Tibial artery (tissue), 4 donors: ENCODE results near the gene ULK4.

ENCODE experiments used
- DNase-seq, 2 donors: peaks; one replicate each; pipeline ENCODE4 v3.0.0-alpha.2; 2019
- H3K27ac ChIP-seq, 2 donors: fragments of 200-600 bp; sonication (generic) in 1 of 2; 1 replicate in 1 of 2; 2 replicates in 1 of 2; pipeline ENCODE4 v1.5.1; 2018 to 2019; ENCODE audit warnings: mild to moderate bottlenecking in 1 of 2
- H3K27me3 ChIP-seq, 2 donors: fragments of 200-600 bp; sonication (generic) in 1 of 2; one replicate each; pipeline versions ENCODE4 v1.5.1 to v1.6.0; 2016 to 2019
- H3K36me3 ChIP-seq, 3 donors: fragments of 200-600 bp; sonication (generic) in 2 of 3; one replicate each; pipeline ENCODE4 v1.5.1; 2016 to 2019; ENCODE audit warnings: mild to moderate bottlenecking in 2 of 3
- H3K4me1 ChIP-seq, 4 donors: fragments of 200-600 bp; sonication (generic) in 2 of 4; 1 replicate in 3 of 4; 2 replicates in 1 of 4; pipeline ENCODE4 v1.5.1; 2016 to 2019
- H3K4me3 ChIP-seq, 2 donors: fragments of 200-600 bp; sonication (generic) in 1 of 2; 1 replicate in 1 of 2; 2 replicates in 1 of 2; pipeline ENCODE4 v1.5.1; 2018 to 2019; ENCODE audit warnings: mild to moderate bottlenecking in 2 of 2
- H3K9me3 ChIP-seq, 3 donors: fragments of 200-600 bp; sonication (generic) in 1 of 3; one replicate each; pipeline ENCODE4 v1.5.1; 2016 to 2019
- intact Hi-C: fragments of 100-400 bp; cut with DNase I; formaldehyde crosslinking; loops from one replicate; pipeline ENCODE4 v1.15.0; 2023; ENCODE audit warnings: low total_unique reads
- TF ChIP-seq, protein P1 (sequence below), 2 experiments: fragments of 200-600 bp in 1 of 2; fragments of 450-650 bp in 1 of 2; IDR thresholded peaks; one replicate each; pipeline ENCODE4 v1.5.1; 2017 to 2019; ENCODE audit warnings: antibody characterized with exemption in 2 of 2, mild to moderate bottlenecking in 1 of 2, moderate library complexity in 1 of 2

Gene ULK4

DNA sequence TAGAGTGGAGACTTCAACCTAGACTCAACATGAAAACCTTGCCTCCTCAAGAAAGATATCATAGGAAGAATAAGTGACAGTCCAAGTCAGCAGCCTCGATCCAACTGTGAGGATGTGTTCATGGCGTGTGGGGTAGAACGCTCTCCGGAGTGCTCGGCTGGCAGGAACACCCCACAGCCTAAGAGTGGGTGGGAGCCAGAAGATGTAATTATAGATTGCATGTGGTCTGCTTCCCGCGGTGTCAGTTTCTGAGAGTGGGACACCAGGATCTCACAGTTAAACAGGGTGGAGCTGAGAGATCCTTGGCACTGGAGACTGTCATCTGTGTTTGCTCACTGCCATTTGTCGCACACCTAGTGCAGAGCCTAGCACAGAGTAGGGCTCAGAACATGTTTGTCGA, 604.6 kb downstream of the ULK4 start:
- no peaks in the 10 kb centered on the region for H3K36me3 ChIP-seq
- intact Hi-C loops: no loop called here
- no peaks in the 10 kb centered on the region for H3K9me3 ChIP-seq

DNA sequence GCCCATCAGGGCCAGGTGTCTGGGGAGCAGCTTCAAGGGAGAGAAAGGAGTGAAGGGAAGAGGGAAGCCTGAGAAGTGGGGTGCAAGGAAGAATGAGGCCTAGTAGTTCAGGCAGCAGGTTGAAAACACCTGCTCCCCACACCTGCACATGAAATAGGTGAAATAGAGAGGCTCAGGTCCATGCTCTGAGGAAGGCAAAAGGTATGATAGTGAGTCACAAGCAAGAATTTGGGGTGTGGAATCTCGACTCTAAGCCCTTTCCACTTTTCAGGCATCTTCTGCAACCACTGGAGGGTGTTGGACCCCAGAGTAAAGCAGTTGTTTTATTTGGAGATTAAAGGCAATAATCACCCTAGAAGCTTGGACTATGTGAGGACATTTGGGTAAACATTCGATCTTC, 605.1 kb downstream of the ULK4 start:
- DNase-seq: no peak
- no peaks in the 10 kb centered on the region for H3K27me3 ChIP-seq
- no peak overlapping the region for H3K27ac ChIP-seq
- intact Hi-C loops: no loop called here
- H3K4me3 ChIP-seq: no peak overlapping the region
- H3K4me1 ChIP-seq: no peaks in the 10 kb centered on the region
- no peaks in the 10 kb centered on the region for H3K36me3 ChIP-seq
- TF ChIP-seq, protein P1, sequence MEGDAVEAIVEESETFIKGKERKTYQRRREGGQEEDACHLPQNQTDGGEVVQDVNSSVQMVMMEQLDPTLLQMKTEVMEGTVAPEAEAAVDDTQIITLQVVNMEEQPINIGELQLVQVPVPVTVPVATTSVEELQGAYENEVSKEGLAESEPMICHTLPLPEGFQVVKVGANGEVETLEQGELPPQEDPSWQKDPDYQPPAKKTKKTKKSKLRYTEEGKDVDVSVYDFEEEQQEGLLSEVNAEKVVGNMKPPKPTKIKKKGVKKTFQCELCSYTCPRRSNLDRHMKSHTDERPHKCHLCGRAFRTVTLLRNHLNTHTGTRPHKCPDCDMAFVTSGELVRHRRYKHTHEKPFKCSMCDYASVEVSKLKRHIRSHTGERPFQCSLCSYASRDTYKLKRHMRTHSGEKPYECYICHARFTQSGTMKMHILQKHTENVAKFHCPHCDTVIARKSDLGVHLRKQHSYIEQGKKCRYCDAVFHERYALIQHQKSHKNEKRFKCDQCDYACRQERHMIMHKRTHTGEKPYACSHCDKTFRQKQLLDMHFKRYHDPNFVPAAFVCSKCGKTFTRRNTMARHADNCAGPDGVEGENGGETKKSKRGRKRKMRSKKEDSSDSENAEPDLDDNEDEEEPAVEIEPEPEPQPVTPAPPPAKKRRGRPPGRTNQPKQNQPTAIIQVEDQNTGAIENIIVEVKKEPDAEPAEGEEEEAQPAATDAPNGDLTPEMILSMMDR (IDR thresholded peaks at IDR 0.05): no peak
- H3K9me3 ChIP-seq: no peaks in the 10 kb centered on the region

More for the DNA sequence above, 604.6 kb downstream of the ULK4 start:
- Histone ChIP-seq H3K4me3 (no peak overlapping the region), H3K27ac (no peak overlapping the region), H3K4me1 (no peaks in the 10 kb centered on the region), H3K27me3 (no peaks in the 10 kb centered on the region)
- DNase-seq: no peak
- TF ChIP-seq, protein P1 (IDR thresholded peaks at IDR 0.05): no peak

DNA sequence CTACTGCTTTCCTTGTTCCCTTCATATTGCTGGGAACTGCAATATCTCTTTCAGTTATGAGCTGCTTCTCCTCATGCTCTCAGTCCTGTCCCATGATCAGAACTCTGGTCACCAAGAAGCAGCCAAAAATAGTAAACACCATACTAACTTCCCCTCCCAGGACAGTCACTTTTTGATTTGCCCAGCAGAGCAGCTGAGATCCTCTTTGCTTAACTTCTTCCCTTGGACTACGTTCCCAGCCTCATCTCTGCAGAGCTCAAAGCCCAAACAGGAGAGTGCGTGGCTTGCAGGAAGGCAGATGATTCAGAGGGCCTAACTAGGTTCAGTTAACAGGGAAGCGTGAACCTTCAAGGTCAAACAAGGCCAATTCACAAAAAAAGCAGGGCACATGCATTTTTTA, 609.4 kb downstream of the ULK4 start:
- H3K36me3 ChIP-seq: no peaks in the 10 kb centered on the region
- intact Hi-C loops: no loop called here
- no peaks in the 10 kb centered on the region for H3K27me3 ChIP-seq
- no peak for DNase-seq
- H3K27ac ChIP-seq: no peak overlapping the region
- no peaks in the 10 kb centered on the region for H3K9me3 ChIP-seq
- H3K4me1 ChIP-seq: peaks cover 0 to 4% (median 0%) of the 10 kb centered on the region in 4 donors
- no peak overlapping the region for H3K4me3 ChIP-seq
- TF ChIP-seq, protein P1 (IDR thresholded peaks at IDR 0.05): no peak

DNA sequence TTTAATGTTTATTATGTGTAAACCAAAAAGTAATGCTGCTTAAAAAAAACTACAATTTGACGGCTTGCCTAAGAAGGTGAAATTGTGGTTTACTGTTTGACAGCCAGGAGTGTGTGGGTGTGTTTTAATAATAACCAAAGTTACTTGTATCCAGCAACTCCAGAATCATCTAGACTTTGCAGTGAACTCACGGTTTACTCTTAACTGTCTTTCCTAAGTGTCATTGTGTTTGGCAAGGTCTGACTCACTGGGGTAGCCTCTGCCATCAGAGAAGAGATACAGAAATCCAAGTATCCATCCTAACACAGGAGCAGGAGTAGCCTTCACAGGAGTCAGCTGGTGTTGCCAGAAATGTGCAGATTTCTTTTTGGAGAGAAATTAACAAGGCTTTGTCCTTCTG, 611.5 kb downstream of the ULK4 start:
- Histone ChIP-seq H3K4me3 (no peak overlapping the region), H3K4me1 (peaks cover 0 to 4% (median 0%) of the 10 kb centered on the region in 4 donors), H3K27ac (no peak overlapping the region), H3K9me3 (no peaks in the 10 kb centered on the region), H3K27me3 (no peaks in the 10 kb centered on the region), H3K36me3 (no peaks in the 10 kb centered on the region)
- TF ChIP-seq, protein P1 (IDR thresholded peaks at IDR 0.05): no peak
- intact Hi-C loops: no loop called here
- no peak for DNase-seq

DNA sequence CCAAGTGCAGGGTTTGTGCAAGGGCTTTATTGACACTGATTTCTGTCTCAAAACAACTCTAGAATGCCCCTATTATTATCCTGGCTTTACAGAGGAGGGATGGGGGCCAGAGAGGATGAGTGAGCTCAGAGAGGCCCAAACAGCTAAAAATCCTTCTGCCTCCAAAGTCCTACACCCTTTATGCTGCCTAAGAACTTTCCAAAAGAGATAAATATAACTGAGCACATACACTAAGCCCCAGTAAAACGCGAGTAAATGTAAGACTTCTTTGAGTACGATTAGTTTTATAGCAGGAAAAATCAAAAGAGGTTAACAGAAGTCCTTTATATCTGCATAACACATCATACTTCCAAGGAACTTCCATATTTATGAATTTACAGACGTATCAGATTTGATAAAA, 613.5 kb downstream of the ULK4 start:
- no peak overlapping the region for H3K27ac ChIP-seq
- no peak overlapping the region for H3K4me3 ChIP-seq
- H3K4me1 ChIP-seq: peaks cover 0 to 4% (median 0%) of the 10 kb centered on the region in 4 donors
- intact Hi-C loops: no loop called here
- no peaks in the 10 kb centered on the region for H3K36me3 ChIP-seq
- peaks cover 0 to 2% (median 0%) of the 10 kb centered on the region in 3 donors for H3K9me3 ChIP-seq
- H3K27me3 ChIP-seq: no peaks in the 10 kb centered on the region
- TF ChIP-seq, protein P1 (IDR thresholded peaks at IDR 0.05): no peak
- DNase-seq: no peak

DNA sequence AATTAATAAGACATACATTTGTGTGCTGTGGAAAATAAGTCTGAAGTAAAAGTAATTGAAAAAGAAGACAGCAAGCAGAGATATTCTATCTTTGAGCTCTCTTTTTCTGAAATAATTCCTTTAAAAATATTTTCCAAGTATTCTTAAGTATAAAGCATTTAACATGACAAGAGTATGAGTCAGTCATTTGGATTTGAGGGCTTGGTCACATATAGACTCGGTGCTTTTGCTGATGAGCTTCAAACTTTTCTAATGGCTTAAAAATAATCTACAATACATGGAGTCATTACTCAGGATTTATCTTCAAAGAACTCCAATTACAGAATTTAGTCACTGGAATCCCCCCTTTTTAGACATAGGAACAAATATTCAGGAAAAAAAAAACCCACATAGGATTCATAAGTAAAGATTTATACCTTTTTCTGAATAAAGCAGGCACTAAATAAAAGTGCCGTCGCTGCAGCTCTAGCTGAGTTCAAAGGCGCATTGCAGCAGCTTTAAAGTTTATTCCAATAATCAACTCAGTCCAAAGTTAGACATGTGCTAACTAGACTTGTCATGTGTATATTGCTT, 615.1 kb downstream of the ULK4 start:
- H3K4me1 ChIP-seq: peaks cover 0 to 4% (median 0%) of the 10 kb centered on the region in 4 donors
- TF ChIP-seq, protein P1 (IDR thresholded peaks at IDR 0.05): no peak
- H3K4me3 ChIP-seq: no peak overlapping the region
- no peaks in the 10 kb centered on the region for H3K36me3 ChIP-seq
- H3K27me3 ChIP-seq: no peaks in the 10 kb centered on the region
- intact Hi-C loops: no loop called here
- peaks cover 0 to 2% (median 0%) of the 10 kb centered on the region in 3 donors for H3K9me3 ChIP-seq
- H3K27ac ChIP-seq: no peak overlapping the region
- no peak for DNase-seq
